Measurements from ENCODE around the gene FCN2.

The FCN2 gene

DNA sequence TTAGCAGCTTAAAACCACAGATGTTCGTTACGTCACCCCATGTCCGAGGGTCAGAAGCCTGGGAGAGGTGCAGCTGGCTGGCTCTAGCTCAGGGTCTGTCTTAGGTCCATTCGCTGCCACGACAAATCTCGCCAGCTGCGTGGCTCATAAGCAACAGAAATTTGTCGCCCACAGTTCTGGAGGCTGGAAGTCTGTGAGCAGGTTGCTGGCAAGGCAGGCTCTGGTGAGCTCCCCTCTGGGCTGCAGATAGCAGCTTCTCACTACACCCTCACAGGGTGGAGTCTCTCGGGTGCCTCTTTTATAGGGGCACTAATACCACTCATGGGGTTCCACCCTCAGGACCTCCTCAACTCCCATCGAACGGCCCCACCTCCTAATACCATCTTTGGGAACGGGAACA is 40.1 kb upstream of the FCN2 start:
- CTCF ChIA-PET, result interaction anchor here (1.0 kb wide), 1 partner anchor 18 kb away, joined by 3 read pairs; no protein-coding TSS in a partner anchor
- POLR2A ChIA-PET, result no interaction called here
- TF ChIP-seq CTCF (IDR thresholded peaks at IDR 0.05; ENCODE audit: control extremely low read depth, extremely low read depth, low read depth, missing control alignments), result no peak
- no peak for DNase-seq (ENCODE audit: extremely low spot score)

GRCh38 chr9:134841180-134841904 is 39.3 kb upstream of the FCN2 start:
- no peak for DNase-seq (ENCODE audit: extremely low spot score)
- no peak for TF ChIP-seq CTCF (IDR thresholded peaks at IDR 0.05; ENCODE audit: control extremely low read depth, extremely low read depth, low read depth, missing control alignments)
- ChIA-PET POLR2A (no interaction called here), CTCF (no interaction called here)

GRCh38 chr9:134842321-134842720 is 38.3 kb upstream of the FCN2 start:
- TF ChIP-seq CTCF (IDR thresholded peaks at IDR 0.05; ENCODE audit: control extremely low read depth, extremely low read depth, low read depth, missing control alignments), result no peak
- no peak for DNase-seq (ENCODE audit: extremely low spot score)
- CTCF ChIA-PET, result no interaction called here
- POLR2A ChIA-PET, result no interaction called here

- no peak for TF ChIP-seq CTCF (IDR thresholded peaks at IDR 0.05; ENCODE audit: control extremely low read depth, extremely low read depth, low read depth, missing control alignments)
- no peak for DNase-seq (ENCODE audit: extremely low spot score)
- POLR2A ChIA-PET, result no interaction called here
- CTCF ChIA-PET, result no interaction called here
Observed at GRCh38 chr9:134843740-134844139, 36.9 kb upstream of the FCN2 start.

DNA sequence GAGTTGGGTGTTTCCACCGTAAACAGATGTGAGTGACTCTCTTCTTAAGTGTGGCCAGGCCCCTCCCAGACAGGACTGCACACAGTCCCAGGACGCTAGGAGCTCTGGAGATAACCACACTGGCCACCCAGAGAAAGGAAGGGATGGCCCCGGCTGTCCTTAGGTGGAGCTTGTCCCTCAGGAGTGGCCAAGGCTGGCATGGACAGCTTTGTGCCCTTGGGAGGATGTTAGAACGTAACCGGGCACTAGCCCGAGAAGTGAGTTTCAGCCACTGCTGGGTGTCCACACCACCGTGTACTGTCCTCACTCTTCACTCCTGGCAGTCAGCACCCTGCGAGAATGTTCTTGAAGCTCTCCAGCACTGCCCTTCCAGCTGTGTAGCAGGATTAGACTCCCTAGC is 35.8 kb upstream of the FCN2 start:
- DNase-seq (ENCODE audit: extremely low spot score), result no peak
- CTCF ChIA-PET, result interaction anchor here (1.5 kb wide), 1 partner anchor 10 kb away, joined by 4 read pairs; no protein-coding TSS in a partner anchor
- POLR2A ChIA-PET, result no interaction called here
- no peak for TF ChIP-seq CTCF (IDR thresholded peaks at IDR 0.05; ENCODE audit: control extremely low read depth, extremely low read depth, low read depth, missing control alignments)

GRCh38 chr9:134846187-134846586 is 34.4 kb upstream of the FCN2 start:
- no peak for TF ChIP-seq CTCF (IDR thresholded peaks at IDR 0.05; ENCODE audit: control extremely low read depth, extremely low read depth, low read depth, missing control alignments)
- no peak for DNase-seq (ENCODE audit: extremely low spot score)
- ChIA-PET POLR2A (no interaction called here), CTCF (interaction anchor here (1.5 kb wide), 1 partner anchor 8 kb away, joined by 4 read pairs; no protein-coding TSS in a partner anchor)
